KMS-11 (cell line): ENCODE results near the gene GRIK2.

ENCODE experiments used
- H2AFZ ChIP-seq: fragments of 200-600 bp; sonication (generic); 2 replicates; pipeline ENCODE4 v1.6.1; 2016; ENCODE audit warnings: antibody characterized with exemption, mixed run types, low read depth
- H3K27ac ChIP-seq: fragments of 200-600 bp; sonication (generic); 2 replicates; pipeline ENCODE4 v1.6.1; 2016; ENCODE audit warnings: mild to moderate bottlenecking, mixed run types
- H3K27me3 ChIP-seq: fragments of 200-600 bp; sonication (generic); 2 replicates; pipeline ENCODE4 v1.6.1; 2017; ENCODE audit warnings: mild to moderate bottlenecking, low read depth, mixed run types, moderate library complexity; ENCODE audit not compliant: insufficient read depth
- H3K36me3 ChIP-seq: fragments of 200-600 bp; sonication (generic); 2 replicates; pipeline ENCODE4 v1.6.1; 2017; ENCODE audit warnings: mild to moderate bottlenecking, mixed run types; ENCODE audit not compliant: insufficient read depth
- H3K4me1 ChIP-seq: fragments of 200-600 bp; sonication (generic); 2 replicates; pipeline ENCODE4 v1.6.1; 2016; ENCODE audit warnings: mild to moderate bottlenecking, low read depth, mixed run types; ENCODE audit not compliant: poor library complexity, severe bottlenecking
- H3K4me2 ChIP-seq: fragments of 200-600 bp; sonication (generic); 2 replicates; pipeline ENCODE4 v1.7.0; 2016; ENCODE audit warnings: mild to moderate bottlenecking, mixed run types
- H3K4me3 ChIP-seq: fragments of 200-600 bp; sonication (generic); IDR thresholded peaks from 2 replicates; pipeline ENCODE4 v1.6.1; 2017; ENCODE audit warnings: low read depth, low read length, mixed read lengths; ENCODE audit not compliant: insufficient read depth
- H3K79me2 ChIP-seq: fragments of 200-600 bp; sonication (generic); 2 replicates; pipeline ENCODE4 v1.6.1; 2016; ENCODE audit warnings: low read depth, mixed run types; ENCODE audit not compliant: insufficient read depth
- H3K9ac ChIP-seq: fragments of 200-600 bp; sonication (generic); 2 replicates; pipeline ENCODE4 v1.6.1; 2016; ENCODE audit warnings: mild to moderate bottlenecking, mixed run types
- H4K20me1 ChIP-seq: fragments of 200-600 bp; sonication (generic); 2 replicates; pipeline ENCODE4 v1.6.1; 2016; ENCODE audit warnings: mild to moderate bottlenecking, mixed run types; ENCODE audit not compliant: insufficient read depth
- CTCF ChIP-seq: fragments of 200-600 bp; sonication (generic); conservative IDR thresholded peaks from 2 replicates; pipeline ENCODE4 v1.6.1; 2017; ENCODE audit warnings: low read depth, mild to moderate bottlenecking, antibody characterized with exemption, low read length, moderate library complexity, mixed read lengths

The GRIK2 gene

GRCh38 chr6:101730954-101731353, 337.4 kb downstream of the GRIK2 start:
- no peak for TF ChIP-seq CTCF
- Histone ChIP-seq H2AFZ (no peak overlapping the region), H3K4me2 (no peak overlapping the region)

GRCh38 chr6:101733899-101734298, 340.4 kb downstream of the GRIK2 start:
- Histone ChIP-seq H3K79me2 (no peaks in the 10 kb centered on the region), H3K36me3 (no peaks in the 10 kb centered on the region), H3K27me3 (no peaks in the 10 kb centered on the region), H4K20me1 (no peaks in the 10 kb centered on the region), H3K4me1 (no peaks in the 10 kb centered on the region), H2AFZ (no peak overlapping the region), H3K4me2 (no peak overlapping the region), H3K9ac (no peak overlapping the region), H3K27ac (no peak overlapping the region), H3K4me3 (no peak overlapping the region)
- TF ChIP-seq CTCF, result no peak

More at GRCh38 chr6:101730954-101731353, 337.4 kb downstream of the GRIK2 start:
- Histone ChIP-seq H3K4me1 (no peaks in the 10 kb centered on the region), H3K79me2 (no peaks in the 10 kb centered on the region), H3K9ac (no peak overlapping the region), H3K27ac (no peak overlapping the region), H3K4me3 (no peak overlapping the region), H3K36me3 (no peaks in the 10 kb centered on the region), H4K20me1 (no peaks in the 10 kb centered on the region), H3K27me3 (no peaks in the 10 kb centered on the region)

GRCh38 chr6:101738481-101738880, 345.0 kb downstream of the GRIK2 start:
- Histone ChIP-seq H3K4me1 (no peaks in the 10 kb centered on the region), H3K27ac (no peak overlapping the region), H3K9ac (no peak overlapping the region), H3K4me2 (no peak overlapping the region), H3K4me3 (no peak overlapping the region), H4K20me1 (no peaks in the 10 kb centered on the region), H3K79me2 (no peaks in the 10 kb centered on the region), H3K36me3 (no peaks in the 10 kb centered on the region), H2AFZ (no peak overlapping the region), H3K27me3 (no peaks in the 10 kb centered on the region)
- TF ChIP-seq CTCF, result no peak

DNA sequence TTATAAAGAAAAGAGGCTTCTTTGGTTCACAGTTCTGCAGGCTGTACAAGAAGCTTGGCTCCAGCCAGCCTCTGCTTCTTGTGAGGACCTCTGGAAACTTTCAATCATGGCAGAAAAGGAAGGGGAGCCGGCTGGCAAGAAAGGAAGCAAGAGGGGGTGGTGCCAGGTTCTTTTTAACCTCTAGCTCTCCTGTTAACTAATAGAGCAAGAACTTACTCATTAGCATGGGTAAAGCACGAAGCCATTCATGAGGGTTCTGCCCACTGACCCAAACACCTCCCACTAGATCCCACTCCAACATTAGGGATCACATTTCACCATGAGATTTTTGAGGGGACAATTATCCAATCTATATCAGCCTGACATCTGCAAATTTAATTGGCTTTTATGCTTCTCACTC, 347.1 kb downstream of the GRIK2 start:
- Histone ChIP-seq H3K4me2 (no peak overlapping the region), H3K27me3 (no peaks in the 10 kb centered on the region), H4K20me1 (no peaks in the 10 kb centered on the region), H3K27ac (no peak overlapping the region), H2AFZ (no peak overlapping the region), H3K4me1 (no peaks in the 10 kb centered on the region), H3K79me2 (no peaks in the 10 kb centered on the region), H3K4me3 (no peak overlapping the region), H3K9ac (no peak overlapping the region), H3K36me3 (no peaks in the 10 kb centered on the region)
- TF ChIP-seq CTCF, result no peak
